ENCODE measurements around the gene RTN4IP1.
A peak's percentile ranks its signal among the peaks of the same experiment; 100 is the strongest.
"Not testable (repeated sequence)": the region's sequence is repeated elsewhere in the genome, so short reads cannot be mapped to it uniquely, and the experiment has no call there.

Gene RTN4IP1

DNA sequence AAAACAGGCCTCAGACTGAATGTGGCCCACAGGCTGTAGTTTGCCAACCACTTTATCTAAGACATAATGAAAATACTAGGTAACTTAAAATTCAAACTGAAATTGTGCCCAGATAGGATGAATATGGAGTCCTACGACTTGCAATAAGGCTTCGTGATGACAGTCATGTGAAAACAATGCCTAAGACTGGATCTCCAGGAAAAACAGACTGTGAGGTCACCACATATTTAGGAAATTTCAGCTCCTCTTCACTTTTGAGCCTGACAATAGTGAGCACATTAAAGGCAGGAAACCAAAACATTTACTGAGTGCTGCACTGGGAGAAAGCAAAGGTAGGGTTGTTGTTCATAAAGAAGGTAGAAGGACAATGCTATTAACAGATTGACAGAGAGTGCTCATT is 50.0 kb downstream of the RTN4IP1 start:
- no peak for DNase-seq

- no peak for DNase-seq
Measured at GRCh38 chr6:106574741-106575458, 54.4 kb downstream of the RTN4IP1 start.

DNA sequence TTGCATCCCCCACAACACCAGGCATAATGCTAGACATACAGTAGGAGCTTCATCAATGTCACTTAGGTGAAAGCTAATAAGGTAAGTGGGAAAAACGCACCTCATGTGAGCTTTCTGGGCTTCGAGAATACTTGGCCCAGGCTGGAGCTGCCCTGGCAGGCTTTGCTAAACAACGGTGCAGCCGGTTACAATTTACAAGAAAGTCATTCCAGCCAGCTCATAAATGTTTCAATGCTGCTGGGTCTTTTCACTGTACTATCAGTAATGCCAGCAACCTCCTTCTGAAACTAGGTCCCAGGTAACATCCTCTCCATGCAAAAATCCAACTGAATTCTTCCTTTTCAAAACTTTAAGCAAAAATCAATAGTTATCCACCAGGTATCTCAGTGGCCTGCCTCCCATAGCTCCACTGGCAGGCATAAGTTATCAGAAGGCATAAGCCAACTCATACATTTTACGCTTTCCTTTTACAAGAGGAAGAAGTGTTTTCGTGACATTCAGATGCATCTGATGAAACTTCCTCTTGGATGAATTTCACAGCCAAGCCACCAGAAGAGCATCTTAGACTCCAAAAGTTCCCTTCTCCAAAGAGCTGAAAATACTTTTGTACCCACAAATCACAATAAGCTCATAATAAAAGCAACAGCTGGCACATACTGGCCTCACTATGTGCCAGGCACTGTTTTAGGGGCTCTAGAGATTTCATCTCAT is 56.3 kb downstream of the RTN4IP1 start:
- DNase-seq, result no peak

DNA sequence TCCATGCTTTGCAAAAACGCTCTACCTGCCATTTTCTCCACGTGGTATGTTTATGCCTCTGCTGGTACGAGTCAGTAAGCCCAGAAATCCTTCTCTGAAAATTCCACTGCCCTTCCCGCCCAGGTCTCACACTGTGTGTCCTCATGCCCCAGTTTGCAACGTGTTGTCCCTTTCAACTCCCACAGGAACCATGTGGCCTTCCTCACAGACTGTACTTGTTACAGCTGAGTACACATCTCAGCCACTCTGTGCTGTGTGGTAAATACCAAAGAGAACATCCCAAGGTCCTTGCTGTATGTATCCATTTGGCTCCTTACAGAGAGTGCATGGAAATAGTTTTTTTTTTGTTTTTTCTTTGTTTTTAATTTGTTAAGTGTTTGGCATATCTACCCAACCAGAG is 56.9 kb downstream of the RTN4IP1 start:
- DNase-seq, result no peak

DNA sequence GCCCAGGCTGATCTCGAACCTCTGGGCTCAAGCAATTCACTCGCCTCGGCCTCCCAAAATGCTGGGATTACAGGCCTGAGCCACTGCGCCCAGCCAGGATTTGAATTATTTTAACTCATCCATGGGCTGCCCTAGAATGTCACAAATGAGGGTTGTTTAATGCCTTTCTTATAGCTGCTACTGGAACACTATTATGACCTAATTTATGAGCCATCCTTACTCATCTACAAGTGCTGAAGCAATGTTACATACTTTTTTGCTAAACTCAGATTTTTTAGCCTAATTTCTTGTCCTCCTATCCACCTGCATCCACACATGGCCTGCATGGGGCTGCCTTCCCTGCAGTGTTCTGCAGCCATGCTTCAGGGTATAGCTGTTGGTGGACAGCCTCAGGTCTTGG is 59.9 kb downstream of the RTN4IP1 start:
- DNase-seq, result no peak

GRCh38 chr6:106568530-106568929 is 60.8 kb downstream of the RTN4IP1 start:
- no peak for DNase-seq

- DNase-seq, result no peak
Measured at GRCh38 chr6:106564476-106564875, 64.8 kb downstream of the RTN4IP1 start.

DNA sequence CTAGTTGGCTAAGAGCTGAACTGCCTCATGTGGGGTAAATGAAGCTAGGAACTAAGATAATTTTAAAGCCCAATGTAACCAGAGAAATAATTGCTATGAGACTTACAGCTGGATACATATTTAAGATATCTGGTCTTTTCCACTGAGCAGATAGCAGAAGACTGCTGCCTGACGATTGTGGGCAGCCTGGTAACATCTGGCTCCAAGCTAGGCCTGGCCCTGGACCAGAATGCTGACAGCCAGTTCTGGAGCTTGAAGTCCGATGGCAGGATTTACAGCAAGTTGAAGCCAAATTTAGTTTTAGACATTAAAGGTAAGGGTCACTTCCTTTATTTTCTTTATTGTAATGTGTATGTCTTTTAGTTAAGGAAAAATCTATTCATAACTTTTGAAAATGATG is 65.7 kb downstream of the RTN4IP1 start:
- DNase-seq, result no peak

GRCh38 chr6:106561686-106562405 is 67.5 kb downstream of the RTN4IP1 start:
- no peak for DNase-seq

GRCh38 chr6:106560996-106561685 is 68.2 kb downstream of the RTN4IP1 start:
- DNase-seq, result peak in 1 of 2 experiments; percentile 5

DNA sequence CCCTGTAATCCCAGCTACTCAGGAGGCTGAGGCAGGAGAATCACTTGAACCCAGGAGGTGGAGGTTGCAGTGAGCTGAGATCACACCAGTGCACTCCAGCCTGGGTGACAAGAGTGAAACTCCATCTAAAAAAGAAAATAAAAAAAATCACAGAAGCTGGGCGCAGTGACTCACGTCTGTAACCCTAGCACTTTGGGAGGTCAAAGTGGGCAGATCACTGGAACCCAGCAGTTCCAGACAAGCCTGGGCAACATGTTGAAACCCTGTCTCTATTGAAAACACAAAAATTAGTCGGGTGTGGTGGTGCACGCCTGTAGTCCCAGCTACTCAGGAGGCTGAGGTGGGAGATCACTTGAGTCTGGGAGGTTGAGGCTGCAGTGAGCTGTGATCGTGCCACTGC is 69.6 kb downstream of the RTN4IP1 start:
- not testable (repeated sequence) for DNase-seq

GRCh38 chr6:106558364-106558763 is 70.9 kb downstream of the RTN4IP1 start:
- DNase-seq, result no peak

- no peak for DNase-seq
Measured at GRCh38 chr6:106557837-106558236, 71.5 kb downstream of the RTN4IP1 start.

DNA sequence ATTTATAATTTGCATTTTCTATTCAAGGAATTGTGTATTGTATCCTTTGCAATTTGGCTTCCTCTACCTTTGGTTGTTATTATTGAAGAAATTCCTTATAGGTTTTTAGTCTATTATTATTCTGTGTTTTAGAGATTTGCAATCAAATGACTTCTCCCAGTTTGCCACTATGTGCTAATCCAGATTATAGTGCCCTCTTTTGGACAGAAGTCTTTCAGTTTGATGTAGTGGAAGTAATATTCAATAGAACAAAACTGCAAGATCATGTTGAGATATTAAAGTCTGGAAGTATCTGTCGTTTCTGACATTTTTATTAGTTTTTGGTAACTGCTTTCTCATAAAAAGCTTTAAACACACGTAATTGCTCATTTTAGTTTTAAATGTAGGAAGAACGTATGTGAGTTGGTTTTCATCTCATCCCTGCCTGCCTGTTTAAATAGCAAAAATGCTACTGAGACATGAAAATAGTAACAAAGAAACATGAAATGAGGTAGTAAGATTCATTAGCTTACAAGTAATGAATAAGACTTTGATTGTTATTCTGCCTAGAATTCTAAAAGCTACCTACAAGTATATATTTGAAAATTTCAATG is 72.8 kb downstream of the RTN4IP1 start:
- DNase-seq, result no peak

DNA sequence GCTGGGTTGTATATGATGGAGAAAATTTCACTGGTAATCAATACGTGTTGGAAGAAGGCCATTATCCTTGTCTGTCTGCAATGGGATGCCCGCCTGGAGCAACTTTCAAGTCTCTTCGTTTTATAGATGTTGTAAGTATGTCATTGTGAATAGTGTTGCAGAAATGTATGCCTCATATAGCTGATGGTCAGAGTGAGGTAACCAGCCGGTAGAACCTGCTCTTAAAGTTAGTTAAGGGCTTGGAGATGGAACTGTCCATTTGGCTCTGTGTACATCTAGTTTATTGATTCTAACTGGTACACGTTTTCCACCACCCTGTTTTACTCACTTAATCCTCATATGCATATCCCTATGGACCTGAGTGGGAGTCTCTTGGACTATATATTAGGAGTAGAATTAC is 73.5 kb downstream of the RTN4IP1 start:
- DNase-seq, result no peak

DNA sequence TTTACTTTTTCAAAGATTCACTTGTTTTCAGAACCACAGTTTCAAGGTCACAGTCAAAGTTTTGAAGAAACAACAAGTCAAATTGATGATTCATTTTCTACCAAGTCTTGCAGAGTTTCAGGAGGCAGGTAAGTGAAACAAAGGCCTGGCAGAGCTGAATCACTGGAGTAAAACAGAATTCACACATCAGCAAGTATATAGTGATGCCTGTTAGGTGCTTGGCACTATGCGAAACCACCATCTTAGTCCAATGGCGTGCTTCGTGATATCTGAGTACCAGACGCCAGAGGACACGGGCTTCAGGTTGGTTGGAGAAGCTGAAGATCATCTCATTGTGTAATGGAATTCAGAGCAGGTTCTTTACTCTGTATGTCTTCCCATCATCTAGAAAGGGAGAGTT is 75.9 kb downstream of the RTN4IP1 start:
- peak in 1 of 2 experiments; percentile 15 for DNase-seq

GRCh38 chr6:106551155-106551554 is 78.1 kb downstream of the RTN4IP1 start:
- no peak for DNase-seq

DNA sequence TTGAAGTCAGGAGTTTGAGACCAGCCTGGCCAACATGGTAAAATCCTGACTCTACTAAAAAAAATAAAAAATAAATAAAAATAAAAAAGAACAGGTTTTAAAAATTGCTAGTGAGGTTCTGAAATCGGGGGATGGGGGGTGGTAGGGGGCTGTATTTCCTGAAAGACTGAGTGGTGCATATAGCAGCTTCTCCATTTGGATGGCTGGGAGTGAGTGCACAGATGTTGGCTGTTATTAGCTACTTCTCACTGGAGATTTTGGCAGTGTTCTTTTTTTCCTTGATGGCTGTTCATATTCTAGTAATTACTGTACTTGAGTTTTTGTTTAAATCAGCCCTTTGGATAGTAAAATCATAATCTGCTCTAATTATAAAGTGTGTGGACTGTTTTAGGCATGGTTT is 79.8 kb downstream of the RTN4IP1 start:
- DNase-seq, result no peak

- DNase-seq, result not testable (repeated sequence)
Measured at GRCh38 chr6:106548926-106549455, 80.3 kb downstream of the RTN4IP1 start.

DNA sequence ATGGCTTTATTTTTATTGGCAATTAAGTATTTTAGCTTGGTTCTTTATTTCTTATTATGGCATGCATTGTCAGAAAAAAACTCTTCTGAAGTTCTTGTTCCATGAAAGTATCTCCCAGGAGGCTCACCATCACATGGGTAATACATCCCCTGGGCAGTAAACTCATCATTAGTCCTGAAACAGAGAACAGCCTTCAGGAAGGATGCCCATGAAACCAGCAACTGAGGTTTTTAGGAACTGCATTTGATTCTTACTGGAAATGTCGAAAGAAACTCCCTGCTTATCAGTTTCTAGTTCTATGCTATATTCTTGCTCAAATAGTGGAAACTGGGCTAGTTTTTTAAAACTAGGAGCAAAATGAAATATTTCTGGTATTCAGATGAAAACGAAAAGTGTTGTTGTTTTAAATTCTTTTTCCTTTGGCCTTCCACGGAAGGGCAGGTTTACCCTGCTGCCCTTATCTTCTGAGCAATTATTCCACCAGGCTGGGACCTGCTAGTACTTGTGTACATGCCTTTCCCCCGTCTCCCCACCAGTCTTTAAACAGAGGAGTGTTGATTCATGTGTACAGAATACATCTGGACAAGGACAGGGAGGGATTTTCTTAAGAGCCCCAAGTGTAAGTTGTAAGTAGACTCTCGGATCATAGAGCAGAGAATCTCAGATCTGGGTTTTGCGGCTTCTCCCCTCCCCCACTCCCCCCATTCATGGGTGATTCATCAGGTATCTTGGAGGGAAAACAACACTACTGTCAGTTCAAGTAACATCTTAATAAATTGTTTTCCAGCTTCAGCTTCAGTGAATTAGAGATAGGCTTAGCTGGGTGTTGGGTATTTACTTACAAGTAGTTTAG is 81.5 kb downstream of the RTN4IP1 start:
- peak in 1 of 2 experiments; percentile 10 for DNase-seq

- no peak for DNase-seq
Measured at GRCh38 chr6:106546691-106547414, 82.4 kb downstream of the RTN4IP1 start.
